HepG2 (cell line): Measurements from ENCODE around the gene ZFP36. TPM values are rescaled to one million over a fixed set of nuclear protein-coding genes. Genes with fewer than 3 reads are reported as not detected.
A peak's percentile ranks its signal among the peaks of the same experiment; 100 is the strongest.

ENCODE experiments used
- BRD4 ChIP-seq: sonication (generic); formaldehyde crosslinking; IDR thresholded peaks from 2 replicates; pipeline ENCODE4 v1.4.0; 2020; ENCODE audit warnings: missing genetic modification reagents
- CEBPB ChIP-seq: IDR thresholded peaks from 2 replicates; pipeline ENCODE4 v1.6.1; 2011; ENCODE audit warnings: low read depth, low read length, improper control_type of control experiment, borderline replicate concordance
- ETV6 ChIP-seq: sonication (generic); formaldehyde crosslinking; conservative IDR thresholded peaks from 2 replicates; pipeline ENCODE4 v1.4.0; 2020; ENCODE audit warnings: missing genetic modification reagents
- GTF3A ChIP-seq: sonication (generic); formaldehyde crosslinking; conservative IDR thresholded peaks from 2 replicates; pipeline ENCODE4 v1.4.0; 2020; ENCODE audit warnings: mild to moderate bottlenecking, missing genetic modification reagents
- HDAC2 ChIP-seq: sonication (generic); formaldehyde crosslinking; IDR thresholded peaks from 2 replicates; pipeline ENCODE4 v1.4.0; 2020; ENCODE audit warnings: missing genetic modification reagents
- HNRNPL ChIP-seq: fragments of 200-400 bp; formaldehyde crosslinking; IDR thresholded peaks from 2 replicates; pipeline ENCODE4 v1.6.1; 2017; ENCODE audit warnings: mild to moderate bottlenecking, low read depth, low read length
- SKI ChIP-seq: fragments of 450-650 bp; IDR thresholded peaks from one replicate; pipeline ENCODE4 v1.6.1; 2018; ENCODE audit warnings: mild to moderate bottlenecking; ENCODE audit not compliant: partially characterized antibody
- STAT5B ChIP-seq: sonication (generic); formaldehyde crosslinking; IDR thresholded peaks from 2 replicates; pipeline ENCODE4 v1.4.0; 2020; ENCODE audit warnings: missing genetic modification reagents
- THAP11 ChIP-seq: IDR thresholded peaks from 2 replicates; pipeline ENCODE4 v1.6.1; 2016; ENCODE audit warnings: missing biosample characterization, missing genetic modification reagents
- ZNF296 ChIP-seq: sonication (generic); formaldehyde crosslinking; conservative IDR thresholded peaks from 2 replicates; pipeline ENCODE4 v1.5.0; 2020; ENCODE audit warnings: mild to moderate bottlenecking, missing genetic modification reagents
- ZNF446 ChIP-seq: sonication (generic); formaldehyde crosslinking; IDR thresholded peaks from 2 replicates; pipeline ENCODE4 v1.5.0; 2020; ENCODE audit warnings: mild to moderate bottlenecking, missing genetic modification reagents
- polyA plus RNA-seq, 8 experiments: library from polyadenylated mRNA; depleted of rRNA in 3 of 8; stranded (reverse) in 7 of 8; unstranded in 1 of 8; fragments of >200 nt; fragmentation: Illumina TruSeq in 4 of 8; extraction: Trizol in 4 of 8; gene quantifications; 2 replicates each; pipeline versions ENCODE4 v1.2.1 to v1.2.3, GENCODE V29; 2011 to 2016; ENCODE audit warnings: low read depth in 4 of 8, missing spikeins in 1 of 8, mixed read lengths in 1 of 8; ENCODE audit not compliant: insufficient read depth in 1 of 8
- total RNA-seq, 5 experiments: library from RNA; depleted of rRNA; stranded (reverse); fragments of >200 nt; fragmentation: Illumina TruSeq; extraction: Trizol; gene quantifications; 2 replicates each; pipeline ENCODE4 v1.2.3, GENCODE V29; 2016; ENCODE audit warnings: low read depth in 1 of 5
- TF ChIP-seq, protein P1 (sequence below): sonication (generic); formaldehyde crosslinking; IDR thresholded peaks from 2 replicates; pipeline ENCODE4 v1.5.0; 2020; ENCODE audit warnings: mild to moderate bottlenecking, missing genetic modification reagents
- TF ChIP-seq, protein P2 (sequence below): IDR thresholded peaks from 2 replicates; pipeline ENCODE4 v1.6.1; 2016; ENCODE audit warnings: low read depth, missing genetic modification reagents, missing compliant biosample characterization
- TF ChIP-seq, protein P3 (sequence below): sonication (generic); formaldehyde crosslinking; conservative IDR thresholded peaks from 2 replicates; pipeline ENCODE4 v1.5.0; 2020; ENCODE audit warnings: missing genetic modification reagents
- TF ChIP-seq, protein P4 (sequence below): sonication (generic); formaldehyde crosslinking; IDR thresholded peaks from 2 replicates; pipeline ENCODE4 v1.4.0; 2020; ENCODE audit warnings: mild to moderate bottlenecking, missing genetic modification reagents
- TF ChIP-seq, protein P5 (sequence below): sonication (generic); formaldehyde crosslinking; IDR thresholded peaks from 2 replicates; pipeline ENCODE4 v1.5.0; 2020; ENCODE audit warnings: missing genetic modification reagents, mild to moderate bottlenecking, borderline replicate concordance
- TF ChIP-seq, protein P6 (sequence below): sonication (generic); formaldehyde crosslinking; IDR thresholded peaks from 2 replicates; pipeline ENCODE4 v1.4.0; 2020; ENCODE audit warnings: mild to moderate bottlenecking, missing genetic modification reagents

The ZFP36 gene
- total and polyA plus RNA-seq, 2 of the 13 experiments (the other 11 are each of a cell fraction or from before 2014, with no cell fraction given) = 1.4 to 1.7 TPM

DNA sequence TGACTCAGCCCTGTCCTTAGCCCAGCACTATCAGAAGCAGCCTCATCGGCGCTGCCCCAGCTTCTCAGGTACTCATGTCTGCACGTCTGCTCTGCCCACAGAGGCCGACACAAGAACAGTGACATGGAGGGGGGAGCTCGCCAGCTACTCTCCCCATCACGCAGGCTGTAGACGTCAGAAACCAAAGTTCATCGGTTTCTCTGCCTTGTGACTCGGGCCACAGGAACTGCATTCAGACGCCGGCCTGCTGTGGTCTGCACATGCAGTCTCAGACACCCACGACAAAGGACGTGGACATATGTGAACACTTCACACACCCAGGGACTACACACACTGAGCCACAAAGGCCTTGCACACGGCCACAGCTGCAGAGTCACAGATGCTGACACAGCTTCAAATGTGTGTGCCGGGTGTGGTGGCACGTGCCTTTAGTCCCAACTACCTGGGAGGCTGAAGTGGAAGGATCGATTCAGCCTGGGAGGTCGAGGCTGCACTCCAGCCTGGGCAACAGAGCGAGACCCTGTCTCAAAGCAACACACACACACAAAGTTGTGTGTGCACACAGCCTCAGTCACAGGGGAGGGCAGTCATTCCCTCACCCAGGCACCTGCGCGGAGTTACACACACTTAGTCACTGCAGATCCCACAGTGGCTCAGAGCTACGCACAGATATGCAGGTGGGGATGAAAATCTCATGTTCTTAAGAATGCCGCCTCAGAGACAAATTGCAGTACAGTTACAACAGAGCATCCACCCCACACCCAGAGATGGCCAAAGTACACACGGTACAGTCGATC lies 4.9 kb upstream of the ZFP36 start (continued):
- TF ChIP-seq, protein P1, sequence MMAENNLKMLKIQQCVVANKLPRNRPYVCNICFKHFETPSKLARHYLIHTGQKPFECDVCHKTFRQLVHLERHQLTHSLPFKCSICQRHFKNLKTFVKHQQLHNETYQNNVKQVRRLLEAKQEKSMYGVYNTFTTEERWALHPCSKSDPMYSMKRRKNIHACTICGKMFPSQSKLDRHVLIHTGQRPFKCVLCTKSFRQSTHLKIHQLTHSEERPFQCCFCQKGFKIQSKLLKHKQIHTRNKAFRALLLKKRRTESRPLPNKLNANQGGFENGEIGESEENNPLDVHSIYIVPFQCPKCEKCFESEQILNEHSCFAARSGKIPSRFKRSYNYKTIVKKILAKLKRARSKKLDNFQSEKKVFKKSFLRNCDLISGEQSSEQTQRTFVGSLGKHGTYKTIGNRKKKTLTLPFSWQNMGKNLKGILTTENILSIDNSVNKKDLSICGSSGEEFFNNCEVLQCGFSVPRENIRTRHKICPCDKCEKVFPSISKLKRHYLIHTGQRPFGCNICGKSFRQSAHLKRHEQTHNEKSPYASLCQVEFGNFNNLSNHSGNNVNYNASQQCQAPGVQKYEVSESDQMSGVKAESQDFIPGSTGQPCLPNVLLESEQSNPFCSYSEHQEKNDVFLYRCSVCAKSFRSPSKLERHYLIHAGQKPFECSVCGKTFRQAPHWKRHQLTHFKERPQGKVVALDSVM (CRISPR knock-in tag) = peak; percentile 96
- TF ChIP-seq, protein P2, sequence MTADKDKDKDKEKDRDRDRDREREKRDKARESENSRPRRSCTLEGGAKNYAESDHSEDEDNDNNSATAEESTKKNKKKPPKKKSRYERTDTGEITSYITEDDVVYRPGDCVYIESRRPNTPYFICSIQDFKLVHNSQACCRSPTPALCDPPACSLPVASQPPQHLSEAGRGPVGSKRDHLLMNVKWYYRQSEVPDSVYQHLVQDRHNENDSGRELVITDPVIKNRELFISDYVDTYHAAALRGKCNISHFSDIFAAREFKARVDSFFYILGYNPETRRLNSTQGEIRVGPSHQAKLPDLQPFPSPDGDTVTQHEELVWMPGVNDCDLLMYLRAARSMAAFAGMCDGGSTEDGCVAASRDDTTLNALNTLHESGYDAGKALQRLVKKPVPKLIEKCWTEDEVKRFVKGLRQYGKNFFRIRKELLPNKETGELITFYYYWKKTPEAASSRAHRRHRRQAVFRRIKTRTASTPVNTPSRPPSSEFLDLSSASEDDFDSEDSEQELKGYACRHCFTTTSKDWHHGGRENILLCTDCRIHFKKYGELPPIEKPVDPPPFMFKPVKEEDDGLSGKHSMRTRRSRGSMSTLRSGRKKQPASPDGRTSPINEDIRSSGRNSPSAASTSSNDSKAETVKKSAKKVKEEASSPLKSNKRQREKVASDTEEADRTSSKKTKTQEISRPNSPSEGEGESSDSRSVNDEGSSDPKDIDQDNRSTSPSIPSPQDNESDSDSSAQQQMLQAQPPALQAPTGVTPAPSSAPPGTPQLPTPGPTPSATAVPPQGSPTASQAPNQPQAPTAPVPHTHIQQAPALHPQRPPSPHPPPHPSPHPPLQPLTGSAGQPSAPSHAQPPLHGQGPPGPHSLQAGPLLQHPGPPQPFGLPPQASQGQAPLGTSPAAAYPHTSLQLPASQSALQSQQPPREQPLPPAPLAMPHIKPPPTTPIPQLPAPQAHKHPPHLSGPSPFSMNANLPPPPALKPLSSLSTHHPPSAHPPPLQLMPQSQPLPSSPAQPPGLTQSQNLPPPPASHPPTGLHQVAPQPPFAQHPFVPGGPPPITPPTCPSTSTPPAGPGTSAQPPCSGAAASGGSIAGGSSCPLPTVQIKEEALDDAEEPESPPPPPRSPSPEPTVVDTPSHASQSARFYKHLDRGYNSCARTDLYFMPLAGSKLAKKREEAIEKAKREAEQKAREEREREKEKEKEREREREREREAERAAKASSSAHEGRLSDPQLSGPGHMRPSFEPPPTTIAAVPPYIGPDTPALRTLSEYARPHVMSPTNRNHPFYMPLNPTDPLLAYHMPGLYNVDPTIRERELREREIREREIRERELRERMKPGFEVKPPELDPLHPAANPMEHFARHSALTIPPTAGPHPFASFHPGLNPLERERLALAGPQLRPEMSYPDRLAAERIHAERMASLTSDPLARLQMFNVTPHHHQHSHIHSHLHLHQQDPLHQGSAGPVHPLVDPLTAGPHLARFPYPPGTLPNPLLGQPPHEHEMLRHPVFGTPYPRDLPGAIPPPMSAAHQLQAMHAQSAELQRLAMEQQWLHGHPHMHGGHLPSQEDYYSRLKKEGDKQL = no peak
- TF ChIP-seq BRD4 (CRISPR knock-in tag) = no peak; the same call in 1 of the 2 replicates
- TF ChIP-seq STAT5B = peak; percentile 79; the same call in 1 of the 2 replicates
- no peak for TF ChIP-seq ZNF296 (CRISPR knock-in tag)
- no peak for TF ChIP-seq ETV6 (CRISPR knock-in tag)
- TF ChIP-seq, protein P3, sequence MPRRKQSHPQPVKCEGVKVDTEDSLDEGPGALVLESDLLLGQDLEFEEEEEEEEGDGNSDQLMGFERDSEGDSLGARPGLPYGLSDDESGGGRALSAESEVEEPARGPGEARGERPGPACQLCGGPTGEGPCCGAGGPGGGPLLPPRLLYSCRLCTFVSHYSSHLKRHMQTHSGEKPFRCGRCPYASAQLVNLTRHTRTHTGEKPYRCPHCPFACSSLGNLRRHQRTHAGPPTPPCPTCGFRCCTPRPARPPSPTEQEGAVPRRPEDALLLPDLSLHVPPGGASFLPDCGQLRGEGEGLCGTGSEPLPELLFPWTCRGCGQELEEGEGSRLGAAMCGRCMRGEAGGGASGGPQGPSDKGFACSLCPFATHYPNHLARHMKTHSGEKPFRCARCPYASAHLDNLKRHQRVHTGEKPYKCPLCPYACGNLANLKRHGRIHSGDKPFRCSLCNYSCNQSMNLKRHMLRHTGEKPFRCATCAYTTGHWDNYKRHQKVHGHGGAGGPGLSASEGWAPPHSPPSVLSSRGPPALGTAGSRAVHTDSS (CRISPR knock-in tag) = no peak
- no peak for TF ChIP-seq GTF3A (CRISPR knock-in tag)
- TF ChIP-seq, protein P4, sequence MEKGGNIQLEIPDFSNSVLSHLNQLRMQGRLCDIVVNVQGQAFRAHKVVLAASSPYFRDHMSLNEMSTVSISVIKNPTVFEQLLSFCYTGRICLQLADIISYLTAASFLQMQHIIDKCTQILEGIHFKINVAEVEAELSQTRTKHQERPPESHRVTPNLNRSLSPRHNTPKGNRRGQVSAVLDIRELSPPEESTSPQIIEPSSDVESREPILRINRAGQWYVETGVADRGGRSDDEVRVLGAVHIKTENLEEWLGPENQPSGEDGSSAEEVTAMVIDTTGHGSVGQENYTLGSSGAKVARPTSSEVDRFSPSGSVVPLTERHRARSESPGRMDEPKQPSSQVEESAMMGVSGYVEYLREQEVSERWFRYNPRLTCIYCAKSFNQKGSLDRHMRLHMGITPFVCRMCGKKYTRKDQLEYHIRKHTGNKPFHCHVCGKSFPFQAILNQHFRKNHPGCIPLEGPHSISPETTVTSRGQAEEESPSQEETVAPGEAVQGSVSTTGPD (CRISPR knock-in tag) = no peak; the same call in 1 of the 2 replicates
- TF ChIP-seq HNRNPL = peak; percentile 87
- TF ChIP-seq HDAC2 (CRISPR knock-in tag) = peak; percentile 97
- no peak for TF ChIP-seq ZNF446
- TF ChIP-seq, protein P5, sequence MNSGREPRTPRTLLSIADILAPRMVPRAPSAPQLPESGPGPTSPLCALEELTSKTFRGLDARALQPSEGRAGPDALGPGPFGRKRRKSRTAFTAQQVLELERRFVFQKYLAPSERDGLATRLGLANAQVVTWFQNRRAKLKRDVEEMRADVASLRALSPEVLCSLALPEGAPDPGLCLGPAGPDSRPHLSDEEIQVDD = peak; percentile 64; the same call in 1 of the 2 replicates
- peak; percentile 76 for TF ChIP-seq CEBPB
- peak; percentile 57; the same call in 1 of the 2 replicates for TF ChIP-seq THAP11 (CRISPR knock-in tag)
- peak; percentile 86 for TF ChIP-seq SKI
- TF ChIP-seq, protein P6, sequence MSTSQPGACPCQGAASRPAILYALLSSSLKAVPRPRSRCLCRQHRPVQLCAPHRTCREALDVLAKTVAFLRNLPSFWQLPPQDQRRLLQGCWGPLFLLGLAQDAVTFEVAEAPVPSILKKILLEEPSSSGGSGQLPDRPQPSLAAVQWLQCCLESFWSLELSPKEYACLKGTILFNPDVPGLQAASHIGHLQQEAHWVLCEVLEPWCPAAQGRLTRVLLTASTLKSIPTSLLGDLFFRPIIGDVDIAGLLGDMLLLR (CRISPR knock-in tag) = peak; percentile 81
